ENCODE data around the gene CBX5.
A peak's percentile ranks its signal among the peaks of the same experiment; 100 is the strongest.
"Not testable (repeated sequence)": the region's sequence is repeated elsewhere in the genome, so short reads cannot be mapped to it uniquely, and the experiment has no call there.

The CBX5 gene

DNA sequence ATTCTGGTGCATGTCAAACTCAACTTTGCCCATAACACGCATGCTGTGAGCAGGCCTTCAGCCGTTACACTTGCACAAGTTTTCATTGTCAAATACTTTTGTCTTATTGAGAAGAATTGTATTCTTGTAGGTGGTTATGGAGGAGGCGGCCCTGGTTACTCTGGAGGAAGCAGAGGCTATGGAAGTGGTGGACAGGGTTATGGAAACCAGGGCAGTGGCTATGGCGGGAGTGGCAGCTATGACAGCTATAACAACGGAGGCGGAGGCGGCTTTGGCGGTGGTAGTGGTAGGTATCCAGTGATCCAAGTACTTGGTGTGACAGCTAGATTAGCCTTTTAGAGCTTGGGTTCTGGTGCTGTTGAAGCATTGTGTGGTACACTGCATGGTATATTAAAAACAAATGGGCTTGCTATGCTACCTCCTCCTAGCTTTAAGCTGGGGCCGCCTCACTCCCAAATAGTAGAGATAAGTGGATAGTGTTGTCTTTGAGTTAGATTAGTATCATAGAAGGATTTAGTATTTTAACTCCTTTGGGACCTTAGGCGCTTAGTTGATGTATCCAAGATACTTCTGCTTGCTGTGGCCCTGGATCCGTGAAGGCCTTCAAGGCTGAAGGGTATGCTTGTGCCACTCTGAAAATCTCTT is 3.1 kb upstream of the CBX5 start:
- in situ Hi-C loops (cut with HindIII; ENCODE audit: low sequenced_read_pairs), result no loop called here
- H3K4me3 ChIP-seq (ENCODE audit: low read depth, low read length), result peak overlapping the region; percentile 97
- TF ChIP-seq, protein P1, sequence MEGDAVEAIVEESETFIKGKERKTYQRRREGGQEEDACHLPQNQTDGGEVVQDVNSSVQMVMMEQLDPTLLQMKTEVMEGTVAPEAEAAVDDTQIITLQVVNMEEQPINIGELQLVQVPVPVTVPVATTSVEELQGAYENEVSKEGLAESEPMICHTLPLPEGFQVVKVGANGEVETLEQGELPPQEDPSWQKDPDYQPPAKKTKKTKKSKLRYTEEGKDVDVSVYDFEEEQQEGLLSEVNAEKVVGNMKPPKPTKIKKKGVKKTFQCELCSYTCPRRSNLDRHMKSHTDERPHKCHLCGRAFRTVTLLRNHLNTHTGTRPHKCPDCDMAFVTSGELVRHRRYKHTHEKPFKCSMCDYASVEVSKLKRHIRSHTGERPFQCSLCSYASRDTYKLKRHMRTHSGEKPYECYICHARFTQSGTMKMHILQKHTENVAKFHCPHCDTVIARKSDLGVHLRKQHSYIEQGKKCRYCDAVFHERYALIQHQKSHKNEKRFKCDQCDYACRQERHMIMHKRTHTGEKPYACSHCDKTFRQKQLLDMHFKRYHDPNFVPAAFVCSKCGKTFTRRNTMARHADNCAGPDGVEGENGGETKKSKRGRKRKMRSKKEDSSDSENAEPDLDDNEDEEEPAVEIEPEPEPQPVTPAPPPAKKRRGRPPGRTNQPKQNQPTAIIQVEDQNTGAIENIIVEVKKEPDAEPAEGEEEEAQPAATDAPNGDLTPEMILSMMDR (IDR thresholded peaks at IDR 0.05; ENCODE audit: low read depth, low read length), result no peak
- DNase-seq (ENCODE audit: low read depth, low spot score), result no peak

DNA sequence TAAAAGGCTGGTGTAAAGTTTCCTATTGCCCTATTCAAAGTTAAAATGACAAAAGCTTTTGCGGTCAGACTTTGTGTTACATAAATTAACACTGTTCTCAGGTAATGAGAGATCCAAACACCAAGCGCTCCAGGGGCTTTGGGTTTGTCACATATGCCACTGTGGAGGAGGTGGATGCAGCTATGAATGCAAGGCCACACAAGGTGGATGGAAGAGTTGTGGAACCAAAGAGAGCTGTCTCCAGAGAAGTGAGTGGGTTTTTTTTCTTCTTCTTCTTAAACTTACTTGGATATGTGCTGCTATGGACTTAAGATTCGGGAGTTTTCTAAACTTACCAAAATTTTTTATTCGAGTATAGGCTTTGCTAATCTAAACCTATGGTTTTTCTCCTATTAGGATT is 1.8 kb upstream of the CBX5 start:
- in situ Hi-C loops (cut with HindIII; ENCODE audit: low sequenced_read_pairs); DNase-seq (ENCODE audit: low read depth, low spot score): not testable (repeated sequence)
- peak overlapping the region; percentile 97 for H3K4me3 ChIP-seq (ENCODE audit: low read depth, low read length)

DNA sequence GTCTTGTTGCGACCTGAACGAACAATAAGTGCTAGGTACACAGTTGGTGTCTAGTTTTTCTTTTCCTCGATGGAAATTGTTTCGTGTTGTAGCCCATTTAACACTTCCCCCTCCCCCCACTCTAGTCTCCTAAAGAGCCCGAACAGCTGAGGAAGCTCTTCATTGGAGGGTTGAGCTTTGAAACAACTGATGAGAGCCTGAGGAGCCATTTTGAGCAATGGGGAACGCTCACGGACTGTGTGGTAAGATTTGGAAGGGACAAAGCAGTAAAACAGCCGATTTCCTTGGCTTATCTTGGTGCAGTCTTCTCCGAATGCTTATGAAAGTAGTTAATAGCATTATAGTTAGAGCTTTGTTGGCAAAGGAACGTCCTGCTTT is 1.3 kb upstream of the CBX5 start:
- in situ Hi-C loops (cut with HindIII; ENCODE audit: low sequenced_read_pairs); DNase-seq (ENCODE audit: low read depth, low spot score): not testable (repeated sequence)
- peak overlapping the region; percentile 97 for H3K4me3 ChIP-seq (ENCODE audit: low read depth, low read length)

DNA sequence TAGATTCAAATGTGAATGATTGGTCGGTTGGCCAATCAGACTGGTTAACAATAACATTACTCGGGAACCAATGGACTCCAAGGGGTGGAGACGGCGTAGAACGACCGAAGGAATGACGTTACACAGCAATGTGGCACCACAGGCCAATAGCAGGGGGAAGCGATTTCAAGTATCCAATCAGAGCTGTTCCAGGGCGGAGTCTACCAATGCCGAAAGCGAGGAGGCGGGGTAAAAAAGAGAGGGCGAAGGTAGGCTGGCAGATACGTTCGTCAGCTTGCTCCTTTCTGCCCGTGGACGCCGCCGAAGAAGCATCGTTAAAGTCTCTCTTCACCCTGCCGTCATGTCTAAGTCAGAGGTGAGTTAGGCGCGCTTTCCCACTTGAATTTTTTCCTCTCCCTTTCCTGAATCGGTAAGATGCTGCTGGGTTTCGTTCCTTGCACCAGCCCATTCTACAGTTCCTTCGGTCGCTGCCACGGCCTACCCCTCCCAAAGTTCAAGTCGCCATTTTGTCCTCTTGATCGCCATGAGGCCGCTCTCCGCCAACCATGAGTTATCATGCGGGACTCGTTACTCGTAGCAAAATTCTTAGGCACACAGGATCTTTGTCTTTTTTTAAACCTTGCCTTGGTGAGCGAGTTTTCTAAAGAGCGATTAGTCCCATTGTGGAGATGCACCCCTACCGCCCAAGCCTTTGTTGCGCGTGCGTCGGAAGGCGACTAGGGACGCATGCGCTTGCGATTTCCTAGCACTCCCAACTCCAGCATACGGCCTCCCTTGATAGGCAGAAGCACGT is 742 bp upstream of the CBX5 start, which contains the start of gene HNRNPA1:
Gene HNRNPA1 (plus strand): TSS at position 259 of the 793 bp plus-strand sequence. CDS start 82 bp downstream, at position 341.
- DNase-seq (ENCODE audit: low read depth, low spot score), result peak; percentile 100
- TF ChIP-seq, protein P1 (IDR thresholded peaks at IDR 0.05; ENCODE audit: low read depth, low read length), result no peak
- H3K4me3 ChIP-seq (ENCODE audit: low read depth, low read length), result peak within 1 kb of the TSS; percentile 97
- in situ Hi-C loops (cut with HindIII; ENCODE audit: low sequenced_read_pairs), result no loop called here

DNA sequence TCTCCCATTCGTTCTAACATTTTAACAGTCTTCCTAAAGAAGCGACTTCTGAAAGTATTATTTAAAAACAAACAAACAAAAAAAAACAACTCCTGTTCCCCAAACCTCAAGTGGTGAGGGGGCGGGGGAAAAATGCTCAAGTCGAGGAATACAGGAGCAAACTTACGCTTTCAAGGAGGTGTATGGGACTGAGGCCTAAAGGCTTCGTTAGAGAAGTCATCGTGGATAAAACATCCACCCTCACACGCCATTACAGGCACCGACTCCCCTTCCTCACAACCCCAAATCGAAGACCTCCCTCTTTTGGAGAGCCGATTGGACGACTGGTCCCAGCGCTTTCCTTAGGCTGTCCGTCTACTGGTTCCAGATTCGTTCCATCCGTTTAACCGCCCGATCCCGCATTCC is 693 bp downstream of the CBX5 start:
- TF ChIP-seq, protein P1 (IDR thresholded peaks at IDR 0.05; ENCODE audit: low read depth, low read length), result no peak
- in situ Hi-C loops (cut with HindIII; ENCODE audit: low sequenced_read_pairs), result no loop called here

DNA sequence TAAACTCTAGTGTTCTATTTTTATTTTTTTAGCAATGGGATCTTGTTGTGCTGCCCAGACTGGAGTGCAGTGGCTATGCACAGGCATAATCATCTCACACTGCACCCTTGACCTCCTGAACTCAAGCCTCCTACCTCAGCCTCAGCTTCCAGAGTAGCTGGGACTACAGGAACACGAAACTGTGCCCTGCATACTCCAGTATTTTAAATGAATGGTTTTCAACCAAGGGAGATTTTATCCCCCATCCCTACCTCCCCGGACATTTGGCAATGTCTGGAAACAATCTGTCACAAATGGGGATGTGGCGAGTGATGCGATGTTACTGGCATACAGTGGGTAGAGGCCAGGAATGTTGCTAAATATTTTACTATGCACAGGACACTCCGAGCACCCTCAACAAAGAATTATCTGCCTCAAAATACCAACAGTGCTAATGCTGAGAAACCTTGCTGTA is 2.1 kb downstream of the CBX5 start:
- H3K4me3 ChIP-seq (ENCODE audit: low read depth, low read length), result peak overlapping the region; percentile 97
- no peak for DNase-seq (ENCODE audit: low read depth, low spot score)
- in situ Hi-C loops (cut with HindIII; ENCODE audit: low sequenced_read_pairs), result no loop called here
- TF ChIP-seq, protein P1 (IDR thresholded peaks at IDR 0.05; ENCODE audit: low read depth, low read length), result no peak

More for the DNA sequence above, 693 bp downstream of the CBX5 start:
- DNase-seq (ENCODE audit: low read depth, low spot score), result no peak
- peak overlapping the region; percentile 97 for H3K4me3 ChIP-seq (ENCODE audit: low read depth, low read length)

DNA sequence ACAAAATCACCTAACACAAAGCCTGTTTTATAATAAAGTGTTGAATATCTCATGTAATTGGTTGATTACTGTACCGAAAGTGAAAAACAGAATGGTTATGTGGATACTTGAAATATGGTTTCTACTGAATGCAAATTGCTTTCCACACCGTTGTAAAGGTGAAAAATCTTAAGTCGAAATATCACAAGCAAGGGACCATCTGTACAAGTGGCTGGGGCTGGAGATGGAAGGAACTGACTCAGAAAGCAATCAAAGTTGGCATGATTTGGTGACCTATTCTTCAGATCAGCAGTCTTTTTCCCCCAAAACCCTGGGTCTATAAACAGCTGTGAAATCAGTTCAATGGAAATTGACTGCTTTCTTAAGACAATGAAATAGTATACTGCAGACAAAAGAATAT is 3.6 kb downstream of the CBX5 start:
- TF ChIP-seq, protein P1 (IDR thresholded peaks at IDR 0.05; ENCODE audit: low read depth, low read length), result no peak
- no peak for DNase-seq (ENCODE audit: low read depth, low spot score)
- H3K4me3 ChIP-seq (ENCODE audit: low read depth, low read length), result no peak overlapping the region
- in situ Hi-C loops (cut with HindIII; ENCODE audit: low sequenced_read_pairs), result no loop called here
